K562 (cell line): ENCODE measurements around the gene ADCY5. TPM values are rescaled to one million over a fixed set of nuclear protein-coding genes. Genes with fewer than 3 reads are reported as not detected.

Experiments
- ATAC-seq: fragments of 200-7000 bp; cut with Tn5 transposase; 3 replicates; pipeline ENCODE4 v1.9.1; 2020; ENCODE audit warnings: moderate library complexity
- BruUV-seq: library from RNA; stranded (reverse); fragments of 400-500 nt; replicated peaks from 2 replicates; lab custom pipeline; 2021; lab: Mats Ljungman, UMichigan
- CTCF ChIA-PET: fragments of 300-600 bp; formaldehyde crosslinking; extraction: SDS; loops from one replicate; lab custom pipeline; 2021; ENCODE audit warnings: low intra/inter-chr PET ratio; lab: Yijun Ruan, JAX
- POLR2A ChIA-PET: fragments of 300-600, 350-650 bp; sonication (Branson Sonifier 250); formaldehyde crosslinking; extraction: SDS; loops from one replicate; lab custom pipeline; 2021; ENCODE audit warnings: antibody characterized with exemption, inconsistent platforms; lab: Yijun Ruan, JAX
- DNase-seq, 4 experiments: peaks; one replicate each; pipeline versions ENCODE4 v3.0.0 to v3.0.0-alpha.2; 2011 to 2018; ENCODE audit warnings: low spot score in 3 of 4, mixed read lengths in 3 of 4; ENCODE audit errors: extremely low read depth in 1 of 4
- FAIRE-seq: peaks from 2 replicates; lab custom pipeline; 2011; peaks lifted over from hg19 to GRCh38; lab: Jason Lieb, UNC
- H2AFZ ChIP-seq: 2 replicates; pipeline ENCODE4 v1.6.0; 2011; ENCODE audit warnings: low read depth, low read length, control low read depth, inconsistent platforms
- H3K27ac ChIP-seq: fragments of 200-600 bp; 3 replicates; pipeline ENCODE4 v1.8.0; 2011; ENCODE audit warnings: low read depth, mild to moderate bottlenecking, control low read depth, inconsistent platforms, low read length, moderate library complexity, mixed read lengths; ENCODE audit errors: extremely low read depth
- H3K27me3 ChIP-seq, 2 experiments: fragments of 300-600 bp in 1 of 2; 2 replicates in 1 of 2; 3 replicates in 1 of 2; pipeline versions ENCODE4 v1.6.0 to v1.8.0; 2011; ENCODE audit warnings: inconsistent platforms in 2 of 2, low read length in 2 of 2, mild to moderate bottlenecking in 1 of 2, mixed read lengths in 1 of 2, moderate library complexity in 1 of 2; ENCODE audit not compliant: control insufficient read depth in 2 of 2, insufficient read depth in 2 of 2
- H3K36me3 ChIP-seq: fragments of 300-600 bp; 3 replicates; pipeline ENCODE4 v1.8.0; 2011; ENCODE audit warnings: mild to moderate bottlenecking, low read length, inconsistent platforms; ENCODE audit not compliant: control insufficient read depth, insufficient read depth
- H3K4me1 ChIP-seq, 2 experiments: fragments of 200-600 bp in 1 of 2; replicated peaks in 1 of 2; 2 replicates in 1 of 2; 3 replicates in 1 of 2; pipeline versions ENCODE4 v1.5.1 to v1.8.0; 2011; ENCODE audit warnings: inconsistent platforms in 2 of 2, low read length in 2 of 2, mild to moderate bottlenecking in 1 of 2, mixed read lengths in 1 of 2, moderate library complexity in 1 of 2; ENCODE audit not compliant: control insufficient read depth in 2 of 2, insufficient read depth in 2 of 2
- H3K4me2 ChIP-seq: 2 replicates; pipeline ENCODE4 v1.6.1; 2011; ENCODE audit warnings: low read length, control low read depth, inconsistent platforms, mixed read lengths; ENCODE audit not compliant: insufficient read depth
- H3K4me3 ChIP-seq: fragments of 200-600 bp; sonication (generic), shearing (Covaris generic); 2 replicates; pipeline ENCODE4 v1.5.1; 2016; ENCODE audit warnings: control low read depth, inconsistent platforms
- H3K79me2 ChIP-seq: fragments of 200-600 bp; 3 replicates; pipeline ENCODE4 v1.8.0; 2011; ENCODE audit warnings: low read length, inconsistent platforms; ENCODE audit not compliant: control insufficient read depth, insufficient read depth
- H3K9ac ChIP-seq, 2 experiments: 2 replicates each; pipeline versions ENCODE4 v1.6.0 to v1.6.1; 2011; ENCODE audit warnings: low read depth in 2 of 2, low read length in 2 of 2, control low read depth in 1 of 2, inconsistent platforms in 1 of 2, mild to moderate bottlenecking in 1 of 2, mixed read lengths in 1 of 2; ENCODE audit not compliant: insufficient read depth in 1 of 2
- H3K9me1 ChIP-seq: one replicate; pipeline ENCODE4 v1.6.0; 2011; ENCODE audit warnings: inconsistent platforms, mild to moderate bottlenecking, low read length, moderate library complexity; ENCODE audit not compliant: control insufficient read depth, insufficient read depth
- H3K9me3 ChIP-seq: replicated peaks from 2 replicates; pipeline ENCODE4 v1.5.1; 2011; ENCODE audit warnings: low read depth, low read length, inconsistent platforms; ENCODE audit not compliant: control insufficient read depth, insufficient read depth
- H4K20me1 ChIP-seq: replicated peaks from 2 replicates; pipeline ENCODE4 v1.6.1; 2011; ENCODE audit warnings: low read length, inconsistent platforms, mixed read lengths; ENCODE audit not compliant: control insufficient read depth, insufficient read depth
- ETV1 ChIP-seq: fragments of 450-650 bp; conservative IDR thresholded peaks from 2 replicates; pipeline ENCODE4 v1.6.1; 2016; ENCODE audit warnings: missing genetic modification characterization, control low read depth, low read depth, missing compliant biosample characterization
- GMEB1 ChIP-seq: fragments of 250-450 bp; sonication (Bioruptor Pico); IDR thresholded peaks from 2 replicates; pipeline ENCODE4 v1.4.0; 2020; ENCODE audit warnings: mild to moderate bottlenecking
- LEF1 ChIP-seq: fragments of 450-650 bp; IDR thresholded peaks from 2 replicates; pipeline ENCODE4 v1.6.1; 2016; ENCODE audit warnings: mild to moderate bottlenecking
- NCOA1 ChIP-seq: fragments of 450-650 bp; IDR thresholded peaks from 2 replicates; pipeline ENCODE4 v1.6.1; 2016; ENCODE audit warnings: low read depth
- POLR2AphosphoS5 ChIP-seq: IDR thresholded peaks from 2 replicates; pipeline ENCODE4 v1.6.1; 2011; ENCODE audit warnings: mild to moderate bottlenecking, low read depth, low read length, moderate library complexity; ENCODE audit not compliant: control insufficient read depth, insufficient read depth
- SMARCA5 ChIP-seq: fragments of 450-650 bp; IDR thresholded peaks from 2 replicates; pipeline ENCODE4 v1.6.1; 2016
- STAT5A ChIP-seq: IDR thresholded peaks from 2 replicates; pipeline ENCODE4 v1.6.1; 2012; ENCODE audit warnings: low read length, inconsistent platforms, borderline replicate concordance
- TCF15 ChIP-seq: fragments of 250-450 bp; sonication (Bioruptor Pico); IDR thresholded peaks from 2 replicates; pipeline ENCODE4 v1.8.0; 2022; ENCODE audit warnings: moderate library complexity, mild to moderate bottlenecking, inconsistent platforms
- TFAM ChIP-seq: fragments of 250-450 bp; sonication (Bioruptor Pico); conservative IDR thresholded peaks from 2 replicates; pipeline ENCODE4 v1.5.0; 2021; ENCODE audit warnings: mild to moderate bottlenecking, moderate library complexity
- YY1 ChIP-seq, 3 experiments: IDR thresholded peaks; 2 replicates each; pipeline ENCODE4 v1.6.1; 2011; ENCODE audit warnings: low read length in 2 of 3, mild to moderate bottlenecking in 2 of 3, moderate library complexity in 2 of 3, borderline replicate concordance in 1 of 3, control low read depth in 1 of 3, low read depth in 1 of 3; ENCODE audit not compliant: insufficient read depth in 3 of 3, insufficient replicate concordance in 2 of 3, control insufficient read depth in 1 of 3, insufficient read length in 1 of 3; ENCODE audit errors: extremely low read depth in 1 of 3
- ZNF449 ChIP-seq: fragments of 250-450 bp; sonication (Bioruptor Pico); IDR thresholded peaks from 2 replicates; pipeline ENCODE4 v1.8.0; 2022; ENCODE audit warnings: moderate library complexity, mild to moderate bottlenecking, inconsistent platforms
- ZNF57 ChIP-seq: fragments of 450-650 bp; formaldehyde crosslinking; IDR thresholded peaks from 2 replicates; pipeline ENCODE4 v1.4.0; 2020; ENCODE audit warnings: mild to moderate bottlenecking, moderate library complexity
- WGBS: fragments of 100-300 bp; shearing (Covaris generic); methylation state at CpG from one replicate; pipeline ENCODE4 v1.1.6; 2016; ENCODE audit warnings: low coverage, mixed read lengths; ENCODE audit not compliant: insufficient coverage; ENCODE audit errors: missing lambda C conversion rate; 5-methylcytosine and 5-hydroxymethylcytosine counted together
- in situ Hi-C: fragments of 300-500 bp; cut with MboI; formaldehyde crosslinking; loops from 4 replicates; pipeline ENCODE4 v1.15.0; 2018; ENCODE audit warnings: inconsistent platforms, mixed read lengths
- intact Hi-C: fragments of 100-400 bp; cut with micrococcal nuclease; formaldehyde crosslinking; loops from 2 replicates; pipeline ENCODE4 v1.14.2; 2022
- polyA plus RNA-seq, 8 experiments: library from polyadenylated mRNA; depleted of rRNA in 4 of 8; stranded (reverse) in 5 of 8; unstranded in 3 of 8; fragments of >200 nt; fragmentation: Nextera tagmentation in 2 of 8; fragmentation: Illumina TruSeq in 1 of 8; extraction: Ambion mirVana in 2 of 8; extraction: Trizol in 1 of 8; gene quantifications; 2 replicates each; pipeline versions ENCODE4 v1.2.1 to v1.2.3, GENCODE V29; 2011 to 2014; ENCODE audit warnings: inconsistent platforms in 1 of 8, missing spikeins in 1 of 8
- total RNA-seq, 7 experiments: library from RNA; depleted of rRNA in 6 of 7; stranded (reverse); fragments of >200 nt in 6 of 7; fragmentation: Illumina TruSeq in 2 of 7; extraction: Trizol in 2 of 7; gene quantifications; 2 replicates each; pipeline versions ENCODE4 v1.2.1 to v1.2.3, GENCODE V29; 2011 to 2021; ENCODE audit warnings: low replicate concordance in 1 of 7

ADCY5 gene
- total and polyA plus RNA-seq, 9 of the 15 experiments (the other 6 are each of a cell fraction or from before 2014, with no cell fraction given): under 0.01 TPM; not detected in 8

- no peak for TF ChIP-seq YY1 (IDR thresholded peaks at IDR 0.05; ENCODE audit: borderline replicate concordance in 1 of 3, control insufficient read depth in 1 of 3, extremely low read depth in 1 of 3, insufficient read depth in 3 of 3, insufficient read length in 1 of 3, insufficient replicate concordance in 2 of 3, low read depth in 1 of 3, low read length in 2 of 3)
- TF ChIP-seq NCOA1: no peak
- no peak for TF ChIP-seq POLR2AphosphoS5
- TF ChIP-seq TCF15 (CRISPR knock-in tag): no peak
- TF ChIP-seq, all 486 proteins: peak for 0
Measured at GRCh38 chr3:123493912-123494311, 45.0 kb upstream of the ADCY5 start (continued).

GRCh38 chr3:123491966-123492587, 43.2 kb upstream of the ADCY5 start:
- 0 out of 2 replicates have a peak, but pooled peaks cover 3% of the 10 kb centered on the region for H4K20me1 ChIP-seq
- in situ Hi-C loops (no loop called here), intact Hi-C loops (no loop called here)
- ChIA-PET CTCF (no interaction called here), POLR2A (no interaction called here)
- ATAC-seq (no peak), FAIRE-seq (no peak), DNase-seq (no peak)
- H3K27me3 ChIP-seq: no peaks in the 10 kb centered on the region
- no peak overlapping the region for H3K4me3 ChIP-seq
- no TSS peak for BruUV-seq
- no peak overlapping the region for H3K9ac ChIP-seq
- no peak overlapping the region for H3K4me2 ChIP-seq
- no peak overlapping the region for H3K27ac ChIP-seq
- H3K79me2 ChIP-seq: no peaks in the 10 kb centered on the region
- no peak overlapping the region for H2AFZ ChIP-seq
- TF ChIP-seq ZNF449 (CRISPR knock-in tag) (no peak), SMARCA5 (no peak), STAT5A (no peak), TFAM (CRISPR knock-in tag) (no peak), LEF1 (no peak), ETV1 (tag) (no peak), GMEB1 (no peak), ZNF57 (CRISPR knock-in tag) (no peak)
- no peaks in the 10 kb centered on the region for H3K4me1 ChIP-seq
- WGBS: 52% methylated on average over 4 of the region's 4 CpGs
- no peaks in the 10 kb centered on the region for H3K9me1 ChIP-seq
- H3K36me3 ChIP-seq: no peaks in the 10 kb centered on the region
- no peaks in the 10 kb centered on the region for H3K9me3 ChIP-seq
